H1 (cell line): ENCODE results near the gene RHBDF2. TPM values are rescaled to one million over a fixed set of nuclear protein-coding genes. Genes with fewer than 3 reads are reported as not detected.

ENCODE experiments used
- CTCF ChIA-PET: fragments of 300-600 bp; sonication (Branson Sonifier 250); formaldehyde crosslinking; loops from one replicate; lab custom pipeline; 2021; ENCODE audit not compliant: partially characterized antibody; lab: Charles Lee
- POLR2A ChIA-PET: fragments of 300-600 bp; sonication (Branson Sonifier 250); formaldehyde crosslinking; loops from one replicate; lab custom pipeline; 2021; ENCODE audit warnings: inconsistent platforms; ENCODE audit not compliant: partially characterized antibody; lab: Charles Lee
- DNase-seq, 2 experiments: peaks; one replicate each; pipeline versions ENCODE4 v3.0.0 to v3.0.0-alpha.2; 2010 to 2022; ENCODE audit warnings: low spot score in 2 of 2, low read depth in 1 of 2, mixed read lengths in 1 of 2
- FAIRE-seq: peaks from 2 replicates; lab custom pipeline; 2011; peaks lifted over from hg19 to GRCh38; lab: Jason Lieb, UNC
- H2AFZ ChIP-seq: 2 replicates; pipeline ENCODE4 v1.8.1; 2012; ENCODE audit warnings: low read length, inconsistent platforms
- H2AK5ac ChIP-seq: 2 replicates; pipeline ENCODE4 v1.6.1; 2013; ENCODE audit warnings: low read depth, low read length
- H2BK120ac ChIP-seq: replicated peaks from 2 replicates; pipeline ENCODE3; 2013; ENCODE audit warnings: low read depth, low read length, inconsistent platforms
- H2BK12ac ChIP-seq: 2 replicates; pipeline ENCODE4 v1.6.1; 2013; ENCODE audit warnings: low read depth, low read length
- H2BK15ac ChIP-seq: 2 replicates; pipeline ENCODE4 v1.6.1; 2013; ENCODE audit warnings: low read length
- H2BK20ac ChIP-seq: 2 replicates; pipeline ENCODE4 v1.6.1; 2013; ENCODE audit warnings: low read length
- H2BK5ac ChIP-seq: 2 replicates; pipeline ENCODE4 v1.6.1; 2013; ENCODE audit warnings: low read depth, low read length
- H3K14ac ChIP-seq: 2 replicates; pipeline ENCODE4 v1.6.1; 2013; ENCODE audit warnings: inconsistent platforms; ENCODE audit not compliant: insufficient read length
- H3K18ac ChIP-seq: 2 replicates; pipeline ENCODE4 v1.6.1; 2013; ENCODE audit warnings: low read length; ENCODE audit errors: extremely low read depth
- H3K23ac ChIP-seq: 2 replicates; pipeline ENCODE4 v1.6.1; 2013; ENCODE audit warnings: inconsistent platforms; ENCODE audit not compliant: insufficient read length
- H3K23me2 ChIP-seq: 2 replicates; pipeline ENCODE4 v1.6.1; 2013; ENCODE audit warnings: low read depth, low read length
- H3K27ac ChIP-seq: 2 replicates; pipeline ENCODE4 v1.6.1; 2011; ENCODE audit warnings: low read depth, low read length, inconsistent platforms
- H3K27me3 ChIP-seq, 4 experiments: replicated peaks in 1 of 4; 1 replicate in 1 of 4; 2 replicates in 3 of 4; pipeline versions ENCODE4 v1.6.1 to v1.8.1; 2011 to 2013; ENCODE audit warnings: low read length in 3 of 4, mild to moderate bottlenecking in 3 of 4, inconsistent platforms in 2 of 4, mixed read lengths in 2 of 4, moderate library complexity in 1 of 4; ENCODE audit not compliant: control insufficient read depth in 3 of 4, insufficient read depth in 3 of 4; ENCODE audit errors: extremely low read depth in 1 of 4
- H3K36me3 ChIP-seq, 4 experiments: 2 replicates each; pipeline versions ENCODE4 v1.6.1 to v1.8.1; 2011 to 2013; ENCODE audit warnings: mild to moderate bottlenecking in 4 of 4, low read length in 3 of 4, moderate library complexity in 2 of 4, control low read depth in 1 of 4, inconsistent platforms in 1 of 4; ENCODE audit not compliant: insufficient read depth in 4 of 4, control insufficient read depth in 2 of 4
- H3K4ac ChIP-seq: replicated peaks from 2 replicates; pipeline ENCODE3; 2013; ENCODE audit warnings: low read length, low read depth, mixed read lengths, inconsistent platforms; ENCODE audit not compliant: insufficient read length
- H3K4me1 ChIP-seq, 4 experiments: replicated peaks in 1 of 4; 1 replicate in 1 of 4; 2 replicates in 3 of 4; pipeline versions ENCODE4 v1.6.1 to v1.8.1; 2011 to 2013; ENCODE audit warnings: low read length in 3 of 4, inconsistent platforms in 2 of 4, mixed read lengths in 1 of 4; ENCODE audit not compliant: insufficient read depth in 4 of 4, control insufficient read depth in 3 of 4
- H3K4me2 ChIP-seq, 2 experiments: 2 replicates each; pipeline versions ENCODE4 v1.6.1 to v1.8.1; 2011 to 2013; ENCODE audit warnings: low read depth in 2 of 2, low read length in 2 of 2, control low read depth in 1 of 2, inconsistent platforms in 1 of 2, mild to moderate bottlenecking in 1 of 2; ENCODE audit not compliant: insufficient read depth in 1 of 2
- H3K4me3 ChIP-seq, 4 experiments: fragments of 200-600, 300-600 bp in 1 of 4; sonication (generic), shearing (Covaris generic), sonication (Bioruptor Twin) in 1 of 4; 2 replicates each; pipeline versions ENCODE4 v1.5.1 to v1.8.1; 2011 to 2016; ENCODE audit warnings: low read length in 4 of 4, low read depth in 3 of 4, control low read depth in 2 of 4, inconsistent platforms in 2 of 4, mild to moderate bottlenecking in 2 of 4, mixed read lengths in 1 of 4, moderate library complexity in 1 of 4; ENCODE audit not compliant: insufficient read depth in 2 of 4; ENCODE audit errors: extremely low read depth in 1 of 4
- H3K56ac ChIP-seq: replicated peaks from 2 replicates; pipeline ENCODE3; 2013; ENCODE audit warnings: low read depth, mild to moderate bottlenecking, mixed read lengths, low read length, inconsistent platforms; ENCODE audit not compliant: insufficient read length
- H3K79me1 ChIP-seq: 2 replicates; pipeline ENCODE4 v1.6.1; 2013; ENCODE audit warnings: low read depth, low read length, control low read depth
- H3K79me2 ChIP-seq, 2 experiments: 2 replicates each; pipeline versions ENCODE4 v1.6.1 to v1.8.1; 2012 to 2013; ENCODE audit warnings: low read length in 2 of 2, mild to moderate bottlenecking in 2 of 2, inconsistent platforms in 1 of 2; ENCODE audit not compliant: insufficient read depth in 2 of 2, control insufficient read depth in 1 of 2
- H3K9ac ChIP-seq, 4 experiments: replicated peaks in 1 of 4; 1 replicate in 1 of 4; 2 replicates in 3 of 4; pipeline versions ENCODE4 v1.6.1 to v1.8.1; 2011 to 2013; ENCODE audit warnings: low read depth in 3 of 4, low read length in 3 of 4, control low read depth in 2 of 4, mild to moderate bottlenecking in 2 of 4, moderate library complexity in 2 of 4, inconsistent platforms in 1 of 4; ENCODE audit errors: extremely low read depth in 1 of 4
- H3K9me3 ChIP-seq, 2 experiments: 2 replicates each; pipeline versions ENCODE4 v1.6.1 to v1.8.1; 2012 to 2013; ENCODE audit warnings: mild to moderate bottlenecking in 2 of 2, moderate library complexity in 2 of 2, control low read depth in 1 of 2, inconsistent platforms in 1 of 2, low read depth in 1 of 2, low read length in 1 of 2, mixed read lengths in 1 of 2; ENCODE audit not compliant: insufficient read depth in 2 of 2
- H4K20me1 ChIP-seq, 2 experiments: replicated peaks in 1 of 2; 2 replicates each; pipeline versions ENCODE3 to v1.8.1; 2011 to 2013; ENCODE audit warnings: inconsistent platforms in 2 of 2, low read length in 2 of 2, mild to moderate bottlenecking in 1 of 2; ENCODE audit not compliant: insufficient read depth in 2 of 2, control insufficient read depth in 1 of 2
- H4K5ac ChIP-seq: 2 replicates; pipeline ENCODE4 v1.6.1; 2013; ENCODE audit warnings: low read length, low read depth, mixed read lengths, inconsistent platforms; ENCODE audit not compliant: insufficient read length
- H4K8ac ChIP-seq: 2 replicates; pipeline ENCODE4 v1.8.0; 2013; ENCODE audit warnings: mild to moderate bottlenecking, moderate library complexity, low read length, inconsistent platforms; ENCODE audit not compliant: insufficient read depth; ENCODE audit errors: extremely low read depth
- H4K91ac ChIP-seq: replicated peaks from 2 replicates; pipeline ENCODE3; 2013; ENCODE audit warnings: low read length, mixed read lengths, inconsistent platforms; ENCODE audit not compliant: insufficient read length
- CREB1 ChIP-seq: IDR thresholded peaks from 2 replicates; pipeline ENCODE4 v1.6.1; 2012; ENCODE audit warnings: inconsistent platforms
- RNF2 ChIP-seq: fragments of 200-900, 300-1000 bp; sonication (generic); IDR thresholded peaks from 2 replicates; pipeline ENCODE4 v1.7.1; 2016; ENCODE audit warnings: borderline replicate concordance, low read depth, mild to moderate bottlenecking, antibody characterized with exemption, low read length; ENCODE audit not compliant: poor library complexity, severe bottlenecking; ENCODE audit errors: missing control alignments
- SAP30 ChIP-seq: fragments of 300-600 bp; sonication (generic); IDR thresholded peaks from 2 replicates; pipeline ENCODE4 v1.7.1; 2012; ENCODE audit warnings: low read length, moderate library complexity, mild to moderate bottlenecking, inconsistent platforms; ENCODE audit not compliant: insufficient read depth, insufficient replicate concordance
- SUZ12 ChIP-seq: fragments of 200-600 bp; sonication (generic); IDR thresholded peaks from 2 replicates; pipeline ENCODE4 v1.6.1; 2012; ENCODE audit warnings: mild to moderate bottlenecking, inconsistent platforms, low read length, moderate library complexity, mixed read lengths
- WGBS, 2 experiments: shearing (Covaris generic) in 1 of 2; methylation state at CpG; one replicate each; pipeline versions ENCODE4 v1.1.6 to v1.1.7; 2013 to 2015; ENCODE audit warnings: low lambda C conversion rate in 2 of 2, mixed read lengths in 2 of 2, inconsistent platforms in 1 of 2, low coverage in 1 of 2, missing lambda C conversion rate in 1 of 2; ENCODE audit not compliant: insufficient replicate concordance in 2 of 2, insufficient coverage in 1 of 2, insufficient read length in 1 of 2; ENCODE audit errors: extremely low coverage in 1 of 2, missing lambda C conversion rate in 1 of 2; 5-methylcytosine and 5-hydroxymethylcytosine counted together
- polyA plus RNA-seq, 7 experiments: library from polyadenylated mRNA; depleted of rRNA in 3 of 7; stranded (reverse) in 5 of 7; unstranded in 2 of 7; fragments of >200 nt in 5 of 7; fragments of 200-250 nt in 2 of 7; gene quantifications; 1 replicate in 5 of 7; 2 replicates in 1 of 7; 4 replicates in 1 of 7; pipeline versions ENCODE4 v1.2.1 to v1.2.3, GENCODE V29; 2011 to 2013; ENCODE audit warnings: missing spikeins in 2 of 7, mixed read lengths in 2 of 7
- total RNA-seq: library from RNA; stranded (reverse); fragmentation: NEBNext Ultra II Directional; extraction: Animal tissue kit (Norgen Biotek cat#: 25700); gene quantifications from 2 replicates; pipeline ENCODE4 v1.2.1, GENCODE V29; 2021

The RHBDF2 gene
- total and polyA plus RNA-seq, 2 of the 8 experiments (the other 6 are each of a cell fraction or from before 2014, with no cell fraction given), result 21.2 to 25.9 TPM

- Histone ChIP-seq H2BK12ac (no peak overlapping the region), H3K9ac (no peak overlapping the region), H2BK15ac (no peak overlapping the region), H2BK120ac (no peak overlapping the region), H3K23me2 (no peaks in the 10 kb centered on the region), H4K5ac (no peak overlapping the region), H3K4ac (no peak overlapping the region), H4K91ac (no peak overlapping the region), H3K27me3 (no peaks in the 10 kb centered on the region), H3K9me3 (no peaks in the 10 kb centered on the region), H3K23ac (no peak overlapping the region), H3K56ac (no peak overlapping the region), H3K4me2 (no peak overlapping the region), H2BK5ac (no peak overlapping the region), H4K20me1 (peaks cover 0 to 9% of the 10 kb centered on the region in 2 experiments), H2BK20ac (no peak overlapping the region), H3K4me3 (no peak overlapping the region), H3K36me3 (peaks cover 0 to 2% (median 1%) of the 10 kb centered on the region in 4 experiments; a peak in 1 of 8 replicates), H2AFZ (no peak overlapping the region), H3K14ac (no peak overlapping the region), H3K27ac (no peak overlapping the region), H3K79me1 (no peaks in the 10 kb centered on the region), H2AK5ac (no peak overlapping the region), H3K79me2 (no peaks in the 10 kb centered on the region), H4K8ac (no peak overlapping the region), H3K4me1 (no peaks in the 10 kb centered on the region), H3K18ac (no peak overlapping the region)
- no peak for FAIRE-seq
- CTCF ChIA-PET, result interaction anchor here (1.0 to 11.0 kb wide), 13 partner anchors 10 to 80 kb away, joined by 3 to 192 read pairs (median 5); partner anchors contain the start of genes AANAT, RHBDF2 and UBE2O
- DNase-seq, result no peak
- 95% methylated on average over 15 of the region's 15 CpGs; no CpG with 5 or more reads in 1 of the 2 experiments for WGBS, 2 experiments
- TF ChIP-seq CREB1 (no peak), SAP30 (no peak), RNF2 (no peak), SUZ12 (no peak)
- POLR2A ChIA-PET, result interaction anchor here (0.9 to 3.4 kb wide), 7 partner anchors 9 to 80 kb away, joined by 3 to 11 read pairs (median 4); partner anchors contain the start of gene AANAT
Measured at GRCh38 chr17:76477576-76477975, 23.6 kb downstream of the RHBDF2 start.
